GM12874 (cell line): ENCODE measurements around the gene TNRC6B.

Experiments used
- CTCF ChIP-seq: IDR thresholded peaks from 2 replicates; pipeline ENCODE4 v1.5.1; 2011; ENCODE audit warnings: low read depth, mild to moderate bottlenecking, control low read depth, low read length, moderate library complexity; ENCODE audit not compliant: insufficient read depth

Gene TNRC6B

GRCh38 chr22:40270748-40271373 lies 93.1 kb downstream of the TNRC6B start:
- no peak for TF ChIP-seq CTCF

- TF ChIP-seq CTCF = no peak
These were observed 93.7 kb downstream of the TNRC6B start for GRCh38 chr22:40271440-40271839.

GRCh38 chr22:40273319-40273718 lies 95.6 kb downstream of the TNRC6B start:
- no peak for TF ChIP-seq CTCF

GRCh38 chr22:40276996-40277823 lies 99.5 kb downstream of the TNRC6B start:
- TF ChIP-seq CTCF = no peak

GRCh38 chr22:40279017-40279416 lies 101.3 kb downstream of the TNRC6B start:
- TF ChIP-seq CTCF = no peak

- no peak for TF ChIP-seq CTCF
These were observed 104.0 kb downstream of the TNRC6B start for GRCh38 chr22:40281717-40282116.

GRCh38 chr22:40285513-40285912 lies 107.8 kb downstream of the TNRC6B start:
- TF ChIP-seq CTCF = no peak
